ENCODE results near the gene PEX5. TPM values are rescaled to one million over a fixed set of nuclear protein-coding genes. Genes with fewer than 3 reads are reported as not detected.

The PEX5 gene
- total RNA-seq, 2 donors from 2014 or later = 73.5 to 106 TPM

- H3K27me3 ChIP-seq (ENCODE audit: control insufficient read depth, insufficient read depth, low read length, poor library complexity, severe bottlenecking) = no peaks in the 10 kb centered on the region
- H3K36me3 ChIP-seq (ENCODE audit: control insufficient read depth, insufficient read depth, low read length) = peaks cover 64% of the 10 kb centered on the region
- H3K4me1 ChIP-seq (ENCODE audit: control insufficient read depth, insufficient read depth, low read length) = no peaks in the 10 kb centered on the region
- no peak overlapping the region for H3K9ac ChIP-seq (ENCODE audit: extremely low read depth, low read length, poor library complexity, severe bottlenecking)
- no peaks in the 10 kb centered on the region for H3K9me3 Mint-ChIP-seq
- TF ChIP-seq CTCF (conservative IDR thresholded peaks at IDR 0.05) = no peak
- H3K27me3 Mint-ChIP-seq (ENCODE audit: insufficient read depth) = no peaks in the 10 kb centered on the region
- H3K4me3 Mint-ChIP-seq = no peak overlapping the region
- no peak overlapping the region for H3K27ac ChIP-seq (ENCODE audit: low read depth, low read length)
- no peak overlapping the region for H3K4me3 ChIP-seq (ENCODE audit: low read length)
- no peaks in the 10 kb centered on the region for H3K4me1 Mint-ChIP-seq
- peaks cover 84% of the 10 kb centered on the region for H3K36me3 Mint-ChIP-seq (ENCODE audit: low read depth)
- no peak for DNase-seq
- WGBS, 2 experiments (ENCODE audit: insufficient coverage in 1 of 2, insufficient read length in 1 of 2) = 86 to 100% methylated on average over 6 of the region's 6 CpGs
- no peaks in the 10 kb centered on the region for H3K9me3 ChIP-seq (ENCODE audit: control insufficient read depth, low read length)
- no peak overlapping the region for H3K27ac Mint-ChIP-seq
Observed at GRCh38 chr12:7151532-7151931, 38.0 kb upstream of the PEX5 start.

- Mint-ChIP-seq H3K9me3 (no peaks in the 10 kb centered on the region), H3K36me3 (ENCODE audit: low read depth) (peaks cover 83% of the 10 kb centered on the region), H3K27me3 (ENCODE audit: insufficient read depth) (no peaks in the 10 kb centered on the region), H3K27ac (no peak overlapping the region), H3K4me3 (no peak overlapping the region), H3K4me1 (no peaks in the 10 kb centered on the region)
- H3K9me3 ChIP-seq (ENCODE audit: control insufficient read depth, low read length) = no peaks in the 10 kb centered on the region
- H3K27ac ChIP-seq (ENCODE audit: low read depth, low read length) = no peak overlapping the region
- no peaks in the 10 kb centered on the region for H3K27me3 ChIP-seq (ENCODE audit: control insufficient read depth, insufficient read depth, low read length, poor library complexity, severe bottlenecking)
- 83 to 100% methylated on average over 3 of the region's 4 CpGs for WGBS, 2 experiments (ENCODE audit: insufficient coverage in 1 of 2, insufficient read length in 1 of 2)
- TF ChIP-seq CTCF (conservative IDR thresholded peaks at IDR 0.05) = no peak
- H3K9ac ChIP-seq (ENCODE audit: extremely low read depth, low read length, poor library complexity, severe bottlenecking) = no peak overlapping the region
- H3K36me3 ChIP-seq (ENCODE audit: control insufficient read depth, insufficient read depth, low read length) = peaks cover 60% of the 10 kb centered on the region
- no peak for DNase-seq
- H3K4me3 ChIP-seq (ENCODE audit: low read length) = no peak overlapping the region
- no peaks in the 10 kb centered on the region for H3K4me1 ChIP-seq (ENCODE audit: control insufficient read depth, insufficient read depth, low read length)
Observed at GRCh38 chr12:7152818-7153217, 36.7 kb upstream of the PEX5 start.

- Histone ChIP-seq H3K27me3 (ENCODE audit: control insufficient read depth, insufficient read depth, low read length, poor library complexity, severe bottlenecking) (no peaks in the 10 kb centered on the region), H3K27ac (ENCODE audit: low read depth, low read length) (no peak overlapping the region), H3K4me1 (ENCODE audit: control insufficient read depth, insufficient read depth, low read length) (no peaks in the 10 kb centered on the region), H3K9ac (ENCODE audit: extremely low read depth, low read length, poor library complexity, severe bottlenecking) (no peak overlapping the region), H3K9me3 (ENCODE audit: control insufficient read depth, low read length) (no peaks in the 10 kb centered on the region), H3K36me3 (ENCODE audit: control insufficient read depth, insufficient read depth, low read length) (peaks cover 50% of the 10 kb centered on the region), H3K4me3 (ENCODE audit: low read length) (no peak overlapping the region)
- H3K27ac Mint-ChIP-seq = no peak overlapping the region
- H3K4me1 Mint-ChIP-seq = no peaks in the 10 kb centered on the region
- no peak for DNase-seq
- no peak for TF ChIP-seq CTCF (conservative IDR thresholded peaks at IDR 0.05)
- no peaks in the 10 kb centered on the region for H3K27me3 Mint-ChIP-seq (ENCODE audit: insufficient read depth)
- 98 to 100% methylated on average over 6 of the region's 6 CpGs for WGBS, 2 experiments (ENCODE audit: insufficient coverage in 1 of 2, insufficient read length in 1 of 2)
- H3K36me3 Mint-ChIP-seq (ENCODE audit: low read depth) = peaks cover 72% of the 10 kb centered on the region
- H3K4me3 Mint-ChIP-seq = no peak overlapping the region
- H3K9me3 Mint-ChIP-seq = no peaks in the 10 kb centered on the region
Observed at GRCh38 chr12:7154042-7154441, 35.4 kb upstream of the PEX5 start.

Data from endodermal cell (in vitro differentiated cells).